IMR-90 (cell line): ENCODE measurements around the gene BDNF. TPM values are rescaled to one million over a fixed set of nuclear protein-coding genes. Genes with fewer than 3 reads are reported as not detected.
A peak's percentile ranks its signal among the peaks of the same experiment; 100 is the strongest.

ENCODE experiments used
- ATAC-seq: fragments of 200-7000 bp; cut with Tn5 transposase; 2 replicates; pipeline ENCODE4 v1.9.1; 2020; ENCODE audit warnings: low read depth, mild to moderate bottlenecking, moderate library complexity
- BruUV-seq: library from RNA; stranded (reverse); fragments of 400-500 nt; replicated peaks from 2 replicates; lab custom pipeline; 2021; lab: Mats Ljungman, UMichigan
- CTCF ChIA-PET: fragments of 300-600 bp; formaldehyde crosslinking; extraction: SDS; loops from one replicate; lab custom pipeline; 2021; ENCODE audit warnings: antibody characterized with exemption; lab: Yijun Ruan, JAX
- POLR2A ChIA-PET: fragments of 300-600 bp; sonication (Branson Sonifier 250); formaldehyde crosslinking; loops from one replicate; lab custom pipeline; 2022; ENCODE audit warnings: antibody characterized with exemption; ENCODE audit not compliant: unreplicated experiment; lab: Charles Lee
- DNase-seq: peaks from one replicate; pipeline ENCODE4 v3.0.0; 2013
- H2AFZ ChIP-seq: replicated peaks from 2 replicates; pipeline ENCODE3; 2013; ENCODE audit warnings: low read length, mild to moderate bottlenecking; ENCODE audit not compliant: poor library complexity
- H2AK5ac ChIP-seq: 2 replicates; pipeline ENCODE4 v1.6.1; 2013; ENCODE audit warnings: low read depth, low read length, inconsistent platforms
- H2AK9ac ChIP-seq: replicated peaks from 2 replicates; pipeline ENCODE3; 2013; ENCODE audit warnings: mild to moderate bottlenecking, low read depth, low read length, moderate library complexity; ENCODE audit not compliant: poor library complexity
- H2BK120ac ChIP-seq: 2 replicates; pipeline ENCODE4 v1.6.1; 2013; ENCODE audit warnings: low read depth, low read length, inconsistent platforms
- H2BK15ac ChIP-seq: 3 replicates; pipeline ENCODE4 v1.6.1; 2013; ENCODE audit warnings: low read depth, low read length, inconsistent platforms
- H2BK20ac ChIP-seq: 2 replicates; pipeline ENCODE4 v1.6.1; 2013; ENCODE audit warnings: low read depth, mild to moderate bottlenecking, inconsistent platforms, low read length, moderate library complexity
- H2BK5ac ChIP-seq: 2 replicates; pipeline ENCODE4 v1.6.1; 2013; ENCODE audit warnings: mild to moderate bottlenecking, low read depth, low read length, inconsistent platforms; ENCODE audit not compliant: poor library complexity, severe bottlenecking
- H3K14ac ChIP-seq: replicated peaks from 2 replicates; pipeline ENCODE4 v1.6.1; 2013; ENCODE audit warnings: low read depth, low read length, inconsistent platforms
- H3K18ac ChIP-seq: 2 replicates; pipeline ENCODE4 v1.6.1; 2013; ENCODE audit warnings: low read depth, low read length, control low read depth
- H3K23ac ChIP-seq: 2 replicates; pipeline ENCODE4 v1.6.1; 2013; ENCODE audit warnings: low read depth, low read length, inconsistent platforms
- H3K27ac ChIP-seq: 2 replicates; pipeline ENCODE4 v1.5.1; 2013; ENCODE audit warnings: mild to moderate bottlenecking, control low read depth, low read length; ENCODE audit not compliant: insufficient read depth
- H3K27me3 ChIP-seq: 2 replicates; pipeline ENCODE4 v1.6.1; 2013; ENCODE audit warnings: low read length; ENCODE audit not compliant: control insufficient read depth, insufficient read depth
- H3K36me3 ChIP-seq: 2 replicates; pipeline ENCODE4 v1.6.1; 2013; ENCODE audit warnings: low read length, mixed read lengths; ENCODE audit not compliant: control insufficient read depth, insufficient read depth
- H3K4ac ChIP-seq: 2 replicates; pipeline ENCODE4 v1.6.1; 2013; ENCODE audit warnings: low read depth, low read length, inconsistent platforms
- H3K4me1 ChIP-seq: 2 replicates; pipeline ENCODE4 v1.6.1; 2013; ENCODE audit warnings: low read length, mixed read lengths; ENCODE audit not compliant: control insufficient read depth, insufficient read depth
- H3K4me2 ChIP-seq: 2 replicates; pipeline ENCODE4 v1.6.1; 2013; ENCODE audit warnings: low read depth, mild to moderate bottlenecking, control low read depth, low read length, moderate library complexity
- H3K4me3 ChIP-seq: 2 replicates; pipeline ENCODE4 v1.5.1; 2013; ENCODE audit warnings: low read depth, mild to moderate bottlenecking, control low read depth, low read length, moderate library complexity; ENCODE audit not compliant: insufficient read depth
- H3K56ac ChIP-seq: 2 replicates; pipeline ENCODE4 v1.6.1; 2013; ENCODE audit warnings: low read length, inconsistent platforms; ENCODE audit not compliant: insufficient read depth; ENCODE audit errors: extremely low read depth
- H3K79me1 ChIP-seq, 2 experiments: 2 replicates each; pipeline ENCODE4 v1.6.1; 2013; ENCODE audit warnings: low read length in 2 of 2, inconsistent platforms in 1 of 2, low read depth in 1 of 2
- H3K9ac ChIP-seq: 2 replicates; pipeline ENCODE4 v1.6.1; 2013; ENCODE audit warnings: low read depth, low read length, control low read depth
- H3K9me1 ChIP-seq: 2 replicates; pipeline ENCODE4 v1.6.1; 2013; ENCODE audit warnings: low read length, inconsistent platforms; ENCODE audit not compliant: insufficient read depth
- H3K9me3 ChIP-seq: 2 replicates; pipeline ENCODE4 v1.6.1; 2013; ENCODE audit warnings: low read length; ENCODE audit not compliant: control insufficient read depth, insufficient read depth
- H4K20me1 ChIP-seq: 2 replicates; pipeline ENCODE4 v1.6.1; 2013; ENCODE audit warnings: low read length, inconsistent platforms; ENCODE audit not compliant: insufficient read depth
- H4K5ac ChIP-seq: 2 replicates; pipeline ENCODE4 v1.6.1; 2013; ENCODE audit warnings: mild to moderate bottlenecking, low read depth, low read length, control low read depth
- H4K8ac ChIP-seq, 2 experiments: 2 replicates each; pipeline ENCODE4 v1.6.1; 2013; ENCODE audit warnings: low read depth in 2 of 2, low read length in 2 of 2, control low read depth in 1 of 2, inconsistent platforms in 1 of 2
- H4K91ac ChIP-seq: 2 replicates; pipeline ENCODE4 v1.6.1; 2013; ENCODE audit warnings: low read depth, low read length, inconsistent platforms; ENCODE audit not compliant: insufficient read depth
- MAFK ChIP-seq: IDR thresholded peaks from 2 replicates; pipeline ENCODE4 v1.6.1; 2012; ENCODE audit warnings: low read depth, low read length, improper control_type of control experiment
- POLR2A ChIP-seq: IDR thresholded peaks from 2 replicates; pipeline ENCODE4 v1.6.1; 2012; ENCODE audit warnings: mild to moderate bottlenecking, low read depth, low read length
- RAD21 ChIP-seq: IDR thresholded peaks from 2 replicates; pipeline ENCODE4 v1.6.1; 2012; ENCODE audit warnings: low read length, improper control_type of control experiment
- RCOR1 ChIP-seq: IDR thresholded peaks from 2 replicates; pipeline ENCODE4 v1.6.1; 2012; ENCODE audit warnings: mild to moderate bottlenecking, low read length, improper control_type of control experiment; ENCODE audit not compliant: insufficient replicate concordance
- USF2 ChIP-seq: fragments of 150-350 bp; IDR thresholded peaks from 2 replicates; pipeline ENCODE4 v1.6.1; 2017; ENCODE audit warnings: mild to moderate bottlenecking, antibody characterized with exemption, low read length, low read depth
- WGBS, 2 experiments: methylation state at CpG; one replicate each; pipeline versions ENCODE4 v1.1.5 to v1.1.7; 2013; ENCODE audit warnings: missing lambda C conversion rate in 2 of 2; ENCODE audit not compliant: insufficient read length in 1 of 2; ENCODE audit errors: extremely low coverage in 2 of 2; 5-methylcytosine and 5-hydroxymethylcytosine counted together
- dilution Hi-C: fragments of 300-500 bp; cut with HindIII; formaldehyde crosslinking; loops from one replicate; pipeline ENCODE4 v1.14.3; 2018; ENCODE audit warnings: low sequenced_read_pairs; ENCODE audit not compliant: unreplicated experiment
- in situ Hi-C: fragments of 300-500 bp; cut with MboI; formaldehyde crosslinking; loops from 3 replicates; pipeline ENCODE4 v1.14.3; 2019; ENCODE audit warnings: low sequenced_read_pairs, inconsistent platforms, mixed read lengths
- intact Hi-C: fragments of 100-400 bp; cut with micrococcal nuclease; formaldehyde crosslinking; loops from 2 replicates; pipeline ENCODE4 v1.10.0; 2022
- polyA plus RNA-seq, 3 experiments: library from polyadenylated mRNA; depleted of rRNA; stranded (reverse); fragments of >200 nt; gene quantifications; 2 replicates each; pipeline ENCODE4 v1.2.3, GENCODE V29; 2012; ENCODE audit warnings: low replicate concordance in 1 of 3
- total RNA-seq: library from RNA; depleted of rRNA; stranded (reverse); fragments of >200 nt; gene quantifications from 2 replicates; pipeline ENCODE4 v1.2.3, GENCODE V29; 2012

BDNF gene
- total and polyA plus RNA-seq, 2 of the 4 experiments (the other 2 are of a cell fraction) = 94.8 to 152 TPM

DNA sequence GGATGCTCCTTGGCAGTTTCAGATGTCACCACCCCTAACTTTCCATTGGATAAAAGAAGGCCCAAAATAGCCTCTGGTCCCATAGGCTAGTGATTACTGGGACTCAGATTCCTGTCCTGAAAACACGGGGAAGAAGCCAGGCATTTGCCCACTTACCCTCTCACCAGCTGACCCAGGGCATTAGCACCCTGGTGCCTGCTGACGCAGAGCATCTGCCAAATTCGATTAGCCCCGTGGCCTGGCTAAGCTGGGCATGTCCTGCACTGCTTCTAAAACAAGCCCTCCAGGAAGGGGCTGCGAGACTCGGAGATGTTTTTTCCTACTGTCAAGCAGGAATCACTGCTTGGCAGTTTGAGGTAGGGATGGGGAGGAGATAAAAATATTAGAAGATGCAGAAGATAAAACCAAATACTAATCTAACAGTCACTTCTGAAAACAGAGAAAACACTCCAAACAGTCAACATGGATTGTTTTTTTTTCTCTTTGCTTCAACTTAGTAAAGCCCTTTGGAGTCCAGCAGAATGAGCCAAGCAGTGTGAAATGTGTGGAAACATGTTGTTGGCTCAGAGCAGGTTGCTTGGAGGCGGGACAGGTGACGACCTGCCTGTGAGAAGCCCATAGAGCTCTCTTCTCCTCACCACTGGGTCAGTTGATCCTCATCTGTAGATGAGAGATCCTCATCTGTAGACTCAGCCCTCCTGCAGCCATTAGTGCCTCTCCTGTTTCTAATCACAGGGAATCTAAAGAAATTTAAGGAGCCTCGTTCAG lies 54.0 kb downstream of the BDNF start:
- H3K4me1 ChIP-seq = no peaks in the 10 kb centered on the region
- H2BK20ac ChIP-seq = no peak overlapping the region
- POLR2A ChIA-PET = no interaction called here
- no peak for TF ChIP-seq RCOR1
- TF ChIP-seq POLR2A = no peak
- no peak for TF ChIP-seq USF2
- TF ChIP-seq MAFK = no peak
- TF ChIP-seq RAD21 = no peak
- dilution Hi-C loops = no loop called here
- no peak overlapping the region for H3K56ac ChIP-seq
- 0 out of 2 replicates have a peak, but pooled peaks cover under 1% of the 10 kb centered on the region for H3K36me3 ChIP-seq
- H4K91ac ChIP-seq = no peak overlapping the region
- H2AK9ac ChIP-seq = no peak overlapping the region
- no peak overlapping the region for H3K23ac ChIP-seq
- no peaks in the 10 kb centered on the region for H3K27me3 ChIP-seq
- no peak for ATAC-seq
- H4K8ac ChIP-seq = no peak overlapping the region
- no peak overlapping the region for H4K5ac ChIP-seq
- H3K4ac ChIP-seq = no peak overlapping the region
- H3K79me1 ChIP-seq = no peaks in the 10 kb centered on the region
- no peak overlapping the region for H2AFZ ChIP-seq
- no peak overlapping the region for H3K18ac ChIP-seq
- H3K4me2 ChIP-seq = no peak overlapping the region
- BruUV-seq = no TSS peak
- no peak overlapping the region for H3K9ac ChIP-seq
- no peak overlapping the region for H2BK5ac ChIP-seq
- peak; percentile 49 for DNase-seq
- no peak overlapping the region for H2AK5ac ChIP-seq
- no peak overlapping the region for H3K4me3 ChIP-seq
- no CpG with 5 or more reads among the region's 9 CpGs for WGBS, 2 experiments
- H3K9me3 ChIP-seq = no peaks in the 10 kb centered on the region
- no peak overlapping the region for H2BK120ac ChIP-seq
- no peaks in the 10 kb centered on the region for H3K9me1 ChIP-seq
- peaks cover 37% of the 10 kb centered on the region for H4K20me1 ChIP-seq
- H3K27ac ChIP-seq = no peak overlapping the region
- CTCF ChIA-PET = no interaction called here
- no peak overlapping the region for H3K14ac ChIP-seq
- in situ Hi-C loops = no loop called here
- no peak overlapping the region for H2BK15ac ChIP-seq
- intact Hi-C loops = no loop called here
